C4-2B (cell line): ENCODE results near the gene KAT6B.

Experiments
- ZFX ChIP-seq: fragments of 450-650 bp; IDR thresholded peaks from 2 replicates; pipeline ENCODE4 v1.6.1; 2017
- TF ChIP-seq, protein P1 (sequence below): fragments of 450-650 bp; conservative IDR thresholded peaks from 2 replicates; pipeline ENCODE4 v1.5.1; 2017; ENCODE audit warnings: mild to moderate bottlenecking

DNA sequence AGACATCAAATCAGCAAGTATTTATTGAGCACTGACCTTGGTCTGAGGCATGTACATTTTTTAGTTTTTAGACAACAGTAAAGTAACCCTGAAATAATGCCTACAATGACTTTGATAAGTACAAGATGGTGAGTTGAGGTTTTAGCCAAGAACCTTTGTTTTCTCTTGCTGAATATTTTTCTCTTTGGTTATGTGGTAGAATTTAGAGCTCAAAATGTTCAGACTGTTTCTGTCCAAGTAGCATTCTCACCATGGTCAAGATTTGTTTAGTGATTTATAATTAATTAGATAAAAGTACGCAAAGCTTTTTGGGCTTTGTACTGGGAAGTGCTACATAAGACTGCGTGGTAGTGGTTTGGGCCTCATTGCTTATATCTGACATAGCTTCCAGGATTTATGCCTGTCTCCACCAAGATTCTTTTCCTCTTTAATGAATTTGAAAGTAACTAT is 102.4 kb downstream of the KAT6B start:
- TF ChIP-seq, protein P1, sequence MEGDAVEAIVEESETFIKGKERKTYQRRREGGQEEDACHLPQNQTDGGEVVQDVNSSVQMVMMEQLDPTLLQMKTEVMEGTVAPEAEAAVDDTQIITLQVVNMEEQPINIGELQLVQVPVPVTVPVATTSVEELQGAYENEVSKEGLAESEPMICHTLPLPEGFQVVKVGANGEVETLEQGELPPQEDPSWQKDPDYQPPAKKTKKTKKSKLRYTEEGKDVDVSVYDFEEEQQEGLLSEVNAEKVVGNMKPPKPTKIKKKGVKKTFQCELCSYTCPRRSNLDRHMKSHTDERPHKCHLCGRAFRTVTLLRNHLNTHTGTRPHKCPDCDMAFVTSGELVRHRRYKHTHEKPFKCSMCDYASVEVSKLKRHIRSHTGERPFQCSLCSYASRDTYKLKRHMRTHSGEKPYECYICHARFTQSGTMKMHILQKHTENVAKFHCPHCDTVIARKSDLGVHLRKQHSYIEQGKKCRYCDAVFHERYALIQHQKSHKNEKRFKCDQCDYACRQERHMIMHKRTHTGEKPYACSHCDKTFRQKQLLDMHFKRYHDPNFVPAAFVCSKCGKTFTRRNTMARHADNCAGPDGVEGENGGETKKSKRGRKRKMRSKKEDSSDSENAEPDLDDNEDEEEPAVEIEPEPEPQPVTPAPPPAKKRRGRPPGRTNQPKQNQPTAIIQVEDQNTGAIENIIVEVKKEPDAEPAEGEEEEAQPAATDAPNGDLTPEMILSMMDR = no peak
- no peak for TF ChIP-seq ZFX
